ENCODE results near the gene MLX. TPM values are rescaled to one million over a fixed set of nuclear protein-coding genes. Genes with fewer than 3 reads are reported as not detected.
A peak's percentile ranks its signal among the peaks of the same experiment; 100 is the strongest.

Gene MLX
- total RNA-seq, 1 donor from 2014 or later: 26.5 TPM

DNA sequence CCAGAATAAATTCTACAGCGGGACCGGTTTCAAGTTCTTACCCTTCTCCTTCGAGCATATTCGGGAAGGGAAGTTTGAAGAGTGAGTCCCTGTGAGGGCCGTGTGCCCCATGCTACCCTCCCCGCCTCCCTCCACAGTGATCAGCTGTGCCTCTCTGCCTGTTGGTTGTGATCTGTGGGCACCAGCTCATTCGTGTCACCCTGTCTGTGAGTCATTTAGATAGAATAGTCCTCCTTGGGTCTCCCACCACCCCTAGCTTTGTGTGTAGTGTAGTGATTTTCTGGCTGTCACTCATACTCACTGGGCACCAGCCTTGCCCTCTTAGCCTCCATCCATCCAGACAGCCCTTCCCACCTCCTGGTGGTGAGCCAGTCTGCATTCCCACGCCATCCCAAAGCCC is 45.9 kb upstream of the MLX start:
- Mint-ChIP-seq H3K27ac (ENCODE audit: unreplicated experiment) (peak overlapping the region; percentile 100), H3K4me1 (ENCODE audit: low read depth, unreplicated experiment) (peaks cover 85% of the 10 kb centered on the region), H3K36me3 (ENCODE audit: low read depth, unreplicated experiment) (peaks cover 11% of the 10 kb centered on the region), H3K9me3 (ENCODE audit: unreplicated experiment) (no peaks in the 10 kb centered on the region), H3K27me3 (ENCODE audit: low read depth, unreplicated experiment) (no peaks in the 10 kb centered on the region), H3K4me3 (ENCODE audit: unreplicated experiment) (peak overlapping the region; percentile 50)
- Histone ChIP-seq H3K36me3 (ENCODE audit: insufficient read depth, low read length) (no peaks in the 10 kb centered on the region), H3K4me3 (ENCODE audit: insufficient read depth, low read depth, low read length) (no peak overlapping the region), H3K9ac (ENCODE audit: low read length) (peak overlapping the region; percentile 84), H3K4me2 (ENCODE audit: low read length) (peak overlapping the region; percentile 79), H2AFZ (ENCODE audit: low read depth, low read length) (no peak overlapping the region), H3K4me1 (ENCODE audit: insufficient read depth, low read length) (peaks cover 74% of the 10 kb centered on the region), H3K27ac (ENCODE audit: low read depth, low read length) (peak overlapping the region; percentile 100), H4K20me1 (ENCODE audit: insufficient read depth, low read length) (no peaks in the 10 kb centered on the region), H3K27me3 (ENCODE audit: insufficient read depth, low read length) (no peaks in the 10 kb centered on the region), H3K9me3 (ENCODE audit: insufficient read depth, low read depth, low read length) (no peaks in the 10 kb centered on the region), H3K79me2 (ENCODE audit: insufficient read depth, low read length) (no peaks in the 10 kb centered on the region)
- DNase-seq (ENCODE audit: low read depth) (no peak), FAIRE-seq (no peak)
- TF ChIP-seq, protein P1, sequence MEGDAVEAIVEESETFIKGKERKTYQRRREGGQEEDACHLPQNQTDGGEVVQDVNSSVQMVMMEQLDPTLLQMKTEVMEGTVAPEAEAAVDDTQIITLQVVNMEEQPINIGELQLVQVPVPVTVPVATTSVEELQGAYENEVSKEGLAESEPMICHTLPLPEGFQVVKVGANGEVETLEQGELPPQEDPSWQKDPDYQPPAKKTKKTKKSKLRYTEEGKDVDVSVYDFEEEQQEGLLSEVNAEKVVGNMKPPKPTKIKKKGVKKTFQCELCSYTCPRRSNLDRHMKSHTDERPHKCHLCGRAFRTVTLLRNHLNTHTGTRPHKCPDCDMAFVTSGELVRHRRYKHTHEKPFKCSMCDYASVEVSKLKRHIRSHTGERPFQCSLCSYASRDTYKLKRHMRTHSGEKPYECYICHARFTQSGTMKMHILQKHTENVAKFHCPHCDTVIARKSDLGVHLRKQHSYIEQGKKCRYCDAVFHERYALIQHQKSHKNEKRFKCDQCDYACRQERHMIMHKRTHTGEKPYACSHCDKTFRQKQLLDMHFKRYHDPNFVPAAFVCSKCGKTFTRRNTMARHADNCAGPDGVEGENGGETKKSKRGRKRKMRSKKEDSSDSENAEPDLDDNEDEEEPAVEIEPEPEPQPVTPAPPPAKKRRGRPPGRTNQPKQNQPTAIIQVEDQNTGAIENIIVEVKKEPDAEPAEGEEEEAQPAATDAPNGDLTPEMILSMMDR (IDR thresholded peaks at IDR 0.05; ENCODE audit: insufficient read depth, low read depth, low read length): no peak
- no peak for TF ChIP-seq EZH2 (IDR thresholded peaks at IDR 0.05; ENCODE audit: insufficient read depth, low read length)

DNA sequence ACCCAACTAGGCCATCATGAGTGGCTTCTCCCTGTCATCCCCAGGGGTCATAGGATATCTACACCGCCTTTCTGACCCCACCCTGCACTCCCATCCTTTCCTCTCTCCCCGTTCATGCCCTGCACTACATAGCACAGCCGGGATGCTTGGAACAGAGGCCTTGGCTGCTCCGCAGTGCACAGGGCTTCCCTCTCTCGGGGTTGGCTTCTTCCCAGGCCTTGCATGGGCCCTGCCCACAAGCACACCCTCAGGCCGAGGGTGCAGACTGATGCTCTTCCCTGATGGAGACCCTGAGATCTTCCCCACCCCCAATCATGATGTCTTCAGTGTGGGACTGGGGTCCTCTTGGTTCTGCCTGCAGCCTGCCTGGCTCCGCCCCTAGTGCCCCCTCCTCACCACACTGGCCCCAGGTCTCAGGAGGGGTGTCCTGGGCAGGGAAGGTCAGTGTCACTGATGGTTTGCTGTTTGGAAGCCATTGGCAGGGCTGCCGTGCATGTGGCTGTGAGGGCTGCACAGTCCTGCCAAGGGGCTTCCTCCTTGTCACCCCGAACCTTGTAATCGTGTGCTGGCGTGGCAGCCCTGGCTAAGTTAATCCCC is 45.1 kb upstream of the MLX start:
- Mint-ChIP-seq H3K36me3 (ENCODE audit: low read depth, unreplicated experiment) (peaks cover 11% of the 10 kb centered on the region), H3K4me1 (ENCODE audit: low read depth, unreplicated experiment) (peaks cover 82% of the 10 kb centered on the region), H3K27me3 (ENCODE audit: low read depth, unreplicated experiment) (no peaks in the 10 kb centered on the region), H3K27ac (ENCODE audit: unreplicated experiment) (peak overlapping the region; percentile 100), H3K4me3 (ENCODE audit: unreplicated experiment) (peak overlapping the region; percentile 22), H3K9me3 (ENCODE audit: unreplicated experiment) (no peaks in the 10 kb centered on the region)
- H3K4me1 ChIP-seq (ENCODE audit: insufficient read depth, low read length): peaks cover 73% of the 10 kb centered on the region
- H3K9ac ChIP-seq (ENCODE audit: low read length): peak overlapping the region; percentile 84
- no peak for TF ChIP-seq EZH2 (IDR thresholded peaks at IDR 0.05; ENCODE audit: insufficient read depth, low read length)
- TF ChIP-seq, protein P1 (IDR thresholded peaks at IDR 0.05; ENCODE audit: insufficient read depth, low read depth, low read length): no peak
- no peak overlapping the region for H2AFZ ChIP-seq (ENCODE audit: low read depth, low read length)
- H3K27ac ChIP-seq (ENCODE audit: low read depth, low read length): peak overlapping the region; percentile 100
- H3K27me3 ChIP-seq (ENCODE audit: insufficient read depth, low read length): no peaks in the 10 kb centered on the region
- H3K36me3 ChIP-seq (ENCODE audit: insufficient read depth, low read length): no peaks in the 10 kb centered on the region
- no peaks in the 10 kb centered on the region for H3K9me3 ChIP-seq (ENCODE audit: insufficient read depth, low read depth, low read length)
- FAIRE-seq (no peak), DNase-seq (ENCODE audit: low read depth) (no peak)
- no peaks in the 10 kb centered on the region for H4K20me1 ChIP-seq (ENCODE audit: insufficient read depth, low read length)
- H3K4me2 ChIP-seq (ENCODE audit: low read length): peak overlapping the region; percentile 79
- H3K79me2 ChIP-seq (ENCODE audit: insufficient read depth, low read length): no peaks in the 10 kb centered on the region
- H3K4me3 ChIP-seq (ENCODE audit: insufficient read depth, low read depth, low read length): no peak overlapping the region

DNA sequence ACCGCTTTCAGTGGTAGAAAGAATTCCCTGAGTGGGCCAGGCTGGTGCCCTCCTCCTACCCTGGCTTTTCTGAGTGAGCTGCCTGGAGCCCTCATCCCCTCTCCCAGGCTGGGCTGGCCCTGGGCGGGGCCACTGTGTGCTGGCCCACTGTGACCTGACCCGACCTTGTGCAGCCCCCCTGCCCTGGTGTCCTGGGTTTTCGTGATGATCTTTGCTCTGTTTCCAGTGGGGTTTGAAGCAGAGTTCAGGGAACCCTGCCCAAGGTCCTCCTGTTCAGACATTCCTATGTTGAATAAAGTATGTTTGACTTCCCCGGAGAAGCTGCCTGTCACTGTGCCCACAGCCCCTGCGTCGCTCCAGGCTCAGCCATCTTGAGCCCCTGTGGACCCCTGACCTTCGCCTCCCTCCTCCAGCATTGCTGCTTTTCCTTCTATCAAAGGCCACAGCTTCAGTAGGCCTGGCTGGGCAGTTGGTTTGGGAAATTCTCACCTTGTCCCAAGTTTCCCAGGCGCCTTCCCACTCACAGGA is 44.6 kb upstream of the MLX start:
- H3K4me1 ChIP-seq (ENCODE audit: insufficient read depth, low read length): peaks cover 75% of the 10 kb centered on the region
- peak overlapping the region; percentile 56 for H3K4me3 Mint-ChIP-seq (ENCODE audit: unreplicated experiment)
- H4K20me1 ChIP-seq (ENCODE audit: insufficient read depth, low read length): no peaks in the 10 kb centered on the region
- no peaks in the 10 kb centered on the region for H3K36me3 ChIP-seq (ENCODE audit: insufficient read depth, low read length)
- H3K27ac ChIP-seq (ENCODE audit: low read depth, low read length): peak overlapping the region; percentile 100
- TF ChIP-seq, protein P1 (IDR thresholded peaks at IDR 0.05; ENCODE audit: insufficient read depth, low read depth, low read length): no peak
- TF ChIP-seq EZH2 (IDR thresholded peaks at IDR 0.05; ENCODE audit: insufficient read depth, low read length): no peak
- no peak overlapping the region for H3K4me3 ChIP-seq (ENCODE audit: insufficient read depth, low read depth, low read length)
- peak overlapping the region; percentile 89 for H3K27ac Mint-ChIP-seq (ENCODE audit: unreplicated experiment)
- no peaks in the 10 kb centered on the region for H3K9me3 Mint-ChIP-seq (ENCODE audit: unreplicated experiment)
- H2AFZ ChIP-seq (ENCODE audit: low read depth, low read length): no peak overlapping the region
- FAIRE-seq: no peak
- peaks cover 11% of the 10 kb centered on the region for H3K36me3 Mint-ChIP-seq (ENCODE audit: low read depth, unreplicated experiment)
- peaks cover 81% of the 10 kb centered on the region for H3K4me1 Mint-ChIP-seq (ENCODE audit: low read depth, unreplicated experiment)
- H3K4me2 ChIP-seq (ENCODE audit: low read length): no peak overlapping the region
- no peaks in the 10 kb centered on the region for H3K27me3 ChIP-seq (ENCODE audit: insufficient read depth, low read length)
- no peaks in the 10 kb centered on the region for H3K9me3 ChIP-seq (ENCODE audit: insufficient read depth, low read depth, low read length)
- no peak overlapping the region for H3K9ac ChIP-seq (ENCODE audit: low read length)
- no peak for DNase-seq (ENCODE audit: low read depth)
- H3K79me2 ChIP-seq (ENCODE audit: insufficient read depth, low read length): no peaks in the 10 kb centered on the region
- no peaks in the 10 kb centered on the region for H3K27me3 Mint-ChIP-seq (ENCODE audit: low read depth, unreplicated experiment)
